K562 (cell line): Measurements from ENCODE around the gene DAPK2. TPM values are rescaled to one million over a fixed set of nuclear protein-coding genes. Genes with fewer than 3 reads are reported as not detected.

Experiments
- ATAC-seq: fragments of 200-7000 bp; cut with Tn5 transposase; 3 replicates; pipeline ENCODE4 v1.9.1; 2020; ENCODE audit warnings: moderate library complexity
- BruUV-seq: library from RNA; stranded (reverse); fragments of 400-500 nt; replicated peaks from 2 replicates; lab custom pipeline; 2021; lab: Mats Ljungman, UMichigan
- CTCF ChIA-PET: fragments of 300-600 bp; formaldehyde crosslinking; extraction: SDS; loops from one replicate; lab custom pipeline; 2021; ENCODE audit warnings: low intra/inter-chr PET ratio; lab: Yijun Ruan, JAX
- POLR2A ChIA-PET: fragments of 300-600, 350-650 bp; sonication (Branson Sonifier 250); formaldehyde crosslinking; extraction: SDS; loops from one replicate; lab custom pipeline; 2021; ENCODE audit warnings: antibody characterized with exemption, inconsistent platforms; lab: Yijun Ruan, JAX
- DNase-seq, 4 experiments: peaks; one replicate each; pipeline versions ENCODE4 v3.0.0 to v3.0.0-alpha.2; 2011 to 2018; ENCODE audit warnings: low spot score in 3 of 4, mixed read lengths in 3 of 4; ENCODE audit errors: extremely low read depth in 1 of 4
- FAIRE-seq: peaks from 2 replicates; lab custom pipeline; 2011; peaks lifted over from hg19 to GRCh38; lab: Jason Lieb, UNC
- H2AFZ ChIP-seq: 2 replicates; pipeline ENCODE4 v1.6.0; 2011; ENCODE audit warnings: low read depth, low read length, control low read depth, inconsistent platforms
- H3K27ac ChIP-seq: fragments of 200-600 bp; 3 replicates; pipeline ENCODE4 v1.8.0; 2011; ENCODE audit warnings: low read depth, mild to moderate bottlenecking, control low read depth, inconsistent platforms, low read length, moderate library complexity, mixed read lengths; ENCODE audit errors: extremely low read depth
- H3K27me3 ChIP-seq, 2 experiments: fragments of 300-600 bp in 1 of 2; 2 replicates in 1 of 2; 3 replicates in 1 of 2; pipeline versions ENCODE4 v1.6.0 to v1.8.0; 2011; ENCODE audit warnings: inconsistent platforms in 2 of 2, low read length in 2 of 2, mild to moderate bottlenecking in 1 of 2, mixed read lengths in 1 of 2, moderate library complexity in 1 of 2; ENCODE audit not compliant: control insufficient read depth in 2 of 2, insufficient read depth in 2 of 2
- H3K36me3 ChIP-seq: fragments of 300-600 bp; 3 replicates; pipeline ENCODE4 v1.8.0; 2011; ENCODE audit warnings: mild to moderate bottlenecking, low read length, inconsistent platforms; ENCODE audit not compliant: control insufficient read depth, insufficient read depth
- H3K4me1 ChIP-seq, 2 experiments: fragments of 200-600 bp in 1 of 2; replicated peaks in 1 of 2; 2 replicates in 1 of 2; 3 replicates in 1 of 2; pipeline versions ENCODE4 v1.5.1 to v1.8.0; 2011; ENCODE audit warnings: inconsistent platforms in 2 of 2, low read length in 2 of 2, mild to moderate bottlenecking in 1 of 2, mixed read lengths in 1 of 2, moderate library complexity in 1 of 2; ENCODE audit not compliant: control insufficient read depth in 2 of 2, insufficient read depth in 2 of 2
- H3K4me2 ChIP-seq: 2 replicates; pipeline ENCODE4 v1.6.1; 2011; ENCODE audit warnings: low read length, control low read depth, inconsistent platforms, mixed read lengths; ENCODE audit not compliant: insufficient read depth
- H3K4me3 ChIP-seq: fragments of 200-600 bp; sonication (generic), shearing (Covaris generic); 2 replicates; pipeline ENCODE4 v1.5.1; 2016; ENCODE audit warnings: control low read depth, inconsistent platforms
- H3K79me2 ChIP-seq: fragments of 200-600 bp; 3 replicates; pipeline ENCODE4 v1.8.0; 2011; ENCODE audit warnings: low read length, inconsistent platforms; ENCODE audit not compliant: control insufficient read depth, insufficient read depth
- H3K9ac ChIP-seq, 2 experiments: 2 replicates each; pipeline versions ENCODE4 v1.6.0 to v1.6.1; 2011; ENCODE audit warnings: low read depth in 2 of 2, low read length in 2 of 2, control low read depth in 1 of 2, inconsistent platforms in 1 of 2, mild to moderate bottlenecking in 1 of 2, mixed read lengths in 1 of 2; ENCODE audit not compliant: insufficient read depth in 1 of 2
- H3K9me1 ChIP-seq: one replicate; pipeline ENCODE4 v1.6.0; 2011; ENCODE audit warnings: inconsistent platforms, mild to moderate bottlenecking, low read length, moderate library complexity; ENCODE audit not compliant: control insufficient read depth, insufficient read depth
- H3K9me3 ChIP-seq: replicated peaks from 2 replicates; pipeline ENCODE4 v1.5.1; 2011; ENCODE audit warnings: low read depth, low read length, inconsistent platforms; ENCODE audit not compliant: control insufficient read depth, insufficient read depth
- H4K20me1 ChIP-seq: replicated peaks from 2 replicates; pipeline ENCODE4 v1.6.1; 2011; ENCODE audit warnings: low read length, inconsistent platforms, mixed read lengths; ENCODE audit not compliant: control insufficient read depth, insufficient read depth
- BCL6 ChIP-seq: fragments of 250-450 bp; sonication (Bioruptor Pico); IDR thresholded peaks from 2 replicates; pipeline ENCODE4 v1.4.0; 2020
- DMBX1 ChIP-seq: fragments of 250-450 bp; sonication (Bioruptor Pico); IDR thresholded peaks from 2 replicates; pipeline ENCODE4 v1.8.0; 2022; ENCODE audit warnings: inconsistent platforms, mild to moderate bottlenecking, moderate library complexity, borderline replicate concordance
- KLF10 ChIP-seq: fragments of 250-450 bp; sonication (Bioruptor Pico); IDR thresholded peaks from 2 replicates; pipeline ENCODE4 v1.6.1; 2021; ENCODE audit warnings: matching md5 sums
- NBN ChIP-seq: fragments of 450-650 bp; IDR thresholded peaks from 2 replicates; pipeline ENCODE4 v1.6.1; 2016; ENCODE audit warnings: low read depth, mild to moderate bottlenecking
- ZNF133 ChIP-seq: fragments of 250-450 bp; sonication (Bioruptor Pico); IDR thresholded peaks from 2 replicates; pipeline ENCODE4 v1.4.0; 2020; ENCODE audit warnings: mild to moderate bottlenecking
- WGBS: fragments of 100-300 bp; shearing (Covaris generic); methylation state at CpG from one replicate; pipeline ENCODE4 v1.1.6; 2016; ENCODE audit warnings: low coverage, mixed read lengths; ENCODE audit not compliant: insufficient coverage; ENCODE audit errors: missing lambda C conversion rate; 5-methylcytosine and 5-hydroxymethylcytosine counted together
- in situ Hi-C: fragments of 300-500 bp; cut with MboI; formaldehyde crosslinking; loops from 4 replicates; pipeline ENCODE4 v1.15.0; 2018; ENCODE audit warnings: inconsistent platforms, mixed read lengths
- intact Hi-C: fragments of 100-400 bp; cut with micrococcal nuclease; formaldehyde crosslinking; loops from 2 replicates; pipeline ENCODE4 v1.14.2; 2022
- polyA plus RNA-seq, 8 experiments: library from polyadenylated mRNA; depleted of rRNA in 4 of 8; stranded (reverse) in 5 of 8; unstranded in 3 of 8; fragments of >200 nt; fragmentation: Nextera tagmentation in 2 of 8; fragmentation: Illumina TruSeq in 1 of 8; extraction: Ambion mirVana in 2 of 8; extraction: Trizol in 1 of 8; gene quantifications; 2 replicates each; pipeline versions ENCODE4 v1.2.1 to v1.2.3, GENCODE V29; 2011 to 2014; ENCODE audit warnings: inconsistent platforms in 1 of 8, missing spikeins in 1 of 8
- total RNA-seq, 7 experiments: library from RNA; depleted of rRNA in 6 of 7; stranded (reverse); fragments of >200 nt in 6 of 7; fragmentation: Illumina TruSeq in 2 of 7; extraction: Trizol in 2 of 7; gene quantifications; 2 replicates each; pipeline versions ENCODE4 v1.2.1 to v1.2.3, GENCODE V29; 2011 to 2021; ENCODE audit warnings: low replicate concordance in 1 of 7
- TF ChIP-seq, protein P1 (sequence below): IDR thresholded peaks from 2 replicates; pipeline ENCODE4 v1.6.1; 2014; ENCODE audit warnings: antibody characterized with exemption
- TF ChIP-seq, protein P2 (sequence below), 2 experiments: fragments of 450-650 bp in 1 of 2; sonication (generic) in 1 of 2; formaldehyde crosslinking; conservative IDR thresholded peaks; 2 replicates each; pipeline versions ENCODE4 v1.4.0 to v1.8.1; 2020 to 2022; ENCODE audit warnings: mild to moderate bottlenecking in 1 of 2, missing genetic modification reagents in 1 of 2

The DAPK2 gene
- total and polyA plus RNA-seq, 9 of the 15 experiments (the other 6 are each of a cell fraction or from before 2014, with no cell fraction given): 0.14 to 5.2 (median 2.2) TPM

DNA sequence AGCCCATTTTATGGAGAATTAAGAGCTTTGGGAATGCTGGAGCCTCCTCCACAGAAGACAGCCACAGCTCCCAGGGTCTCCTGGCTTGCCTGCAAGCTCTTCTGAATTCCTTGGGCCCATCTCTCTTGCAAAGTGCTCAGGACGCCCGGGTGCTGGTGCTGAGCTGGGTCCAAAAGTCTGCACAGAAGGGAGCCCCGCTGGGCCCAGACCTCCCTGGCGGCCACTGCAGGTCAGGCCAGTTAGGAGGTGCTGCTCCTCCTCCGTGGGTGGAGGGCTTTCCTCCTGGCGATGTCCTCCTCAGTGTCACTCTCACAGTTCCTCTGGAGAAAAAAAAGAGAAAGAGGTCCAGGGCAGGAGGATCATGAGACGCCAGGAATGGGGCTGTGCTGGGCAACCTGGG, 138.0 kb downstream of the DAPK2 start:
- FAIRE-seq (no peak), DNase-seq (no peak), ATAC-seq (peak; percentile 44)
- Histone ChIP-seq H3K4me2 (no peak overlapping the region), H3K9me3 (no peaks in the 10 kb centered on the region), H3K9ac (peak overlapping the region in 1 of 2 experiments; percentile 75; a peak in 2 of 4 replicates), H3K9me1 (no peaks in the 10 kb centered on the region), H3K4me3 (no peak overlapping the region), H4K20me1 (no peaks in the 10 kb centered on the region), H3K27ac (no peak overlapping the region; the same call in 2 of the 3 replicates), H2AFZ (peak overlapping the region; percentile 78), H3K27me3 (no peaks in the 10 kb centered on the region), H3K4me1 (peaks cover 18 to 29% of the 10 kb centered on the region in 2 experiments), H3K79me2 (no peaks in the 10 kb centered on the region), H3K36me3 (no peaks in the 10 kb centered on the region)
- ChIA-PET POLR2A (interaction anchor here (0.5 to 1.3 kb wide), 3 partner anchors 12 to 134 kb away, joined by 3 to 5 read pairs (median 4); no protein-coding TSS in a partner anchor), CTCF (no interaction called here)
- 62% methylated on average over 5 of the region's 7 CpGs for WGBS
- TF ChIP-seq, protein P1, sequence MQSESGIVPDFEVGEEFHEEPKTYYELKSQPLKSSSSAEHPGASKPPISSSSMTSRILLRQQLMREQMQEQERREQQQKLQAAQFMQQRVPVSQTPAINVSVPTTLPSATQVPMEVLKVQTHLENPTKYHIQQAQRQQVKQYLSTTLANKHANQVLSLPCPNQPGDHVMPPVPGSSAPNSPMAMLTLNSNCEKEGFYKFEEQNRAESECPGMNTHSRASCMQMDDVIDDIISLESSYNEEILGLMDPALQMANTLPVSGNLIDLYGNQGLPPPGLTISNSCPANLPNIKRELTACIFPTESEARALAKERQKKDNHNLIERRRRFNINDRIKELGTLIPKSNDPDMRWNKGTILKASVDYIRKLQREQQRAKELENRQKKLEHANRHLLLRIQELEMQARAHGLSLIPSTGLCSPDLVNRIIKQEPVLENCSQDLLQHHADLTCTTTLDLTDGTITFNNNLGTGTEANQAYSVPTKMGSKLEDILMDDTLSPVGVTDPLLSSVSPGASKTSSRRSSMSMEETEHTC: no peak
- TF ChIP-seq ZNF133 (CRISPR knock-in tag): no peak
- no peak for TF ChIP-seq KLF10 (CRISPR knock-in tag)
- TF ChIP-seq, protein P2, sequence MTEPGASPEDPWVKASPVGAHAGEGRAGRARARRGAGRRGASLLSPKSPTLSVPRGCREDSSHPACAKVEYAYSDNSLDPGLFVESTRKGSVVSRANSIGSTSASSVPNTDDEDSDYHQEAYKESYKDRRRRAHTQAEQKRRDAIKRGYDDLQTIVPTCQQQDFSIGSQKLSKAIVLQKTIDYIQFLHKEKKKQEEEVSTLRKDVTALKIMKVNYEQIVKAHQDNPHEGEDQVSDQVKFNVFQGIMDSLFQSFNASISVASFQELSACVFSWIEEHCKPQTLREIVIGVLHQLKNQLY (CRISPR knock-in tag; conservative IDR thresholded peaks at IDR 0.05): no peak
- no peak for TF ChIP-seq BCL6 (CRISPR knock-in tag)
- no peak for TF ChIP-seq NBN
- no peak for TF ChIP-seq DMBX1
- intact Hi-C loops: no loop called here
- in situ Hi-C loops: no loop called here
- BruUV-seq: no TSS peak
